Body of pancreas (tissue), 4 donors: Measurements from ENCODE around the gene NDUFB11. TPM values are rescaled to one million over a fixed set of nuclear protein-coding genes. Genes with fewer than 3 reads are reported as not detected.

Experiments used
- ATAC-seq: fragments of 150-250 bp; one replicate; pipeline ENCODE4 v1.9.1; 2016
- DNase-seq, 4 donors: peaks; one replicate each; pipeline ENCODE4 v3.0.0-alpha.2; 2019
- H3K27ac ChIP-seq, 4 donors: fragments of 200-600 bp; sonication (generic); 1 replicate in 3 of 4; 2 replicates in 1 of 4; pipeline versions ENCODE4 v1.5.1 to v1.6.1; 2016 to 2019; ENCODE audit warnings: mild to moderate bottlenecking in 1 of 4, mixed read lengths in 1 of 4, moderate library complexity in 1 of 4
- H3K27me3 ChIP-seq, 2 donors: fragments of 200-600 bp; sonication (generic); one replicate each; pipeline ENCODE4 v1.6.0; 2016; ENCODE audit warnings: mild to moderate bottlenecking in 1 of 2
- H3K36me3 ChIP-seq, 2 donors: fragments of 200-600 bp; sonication (generic); replicated peaks in 1 of 2; 2 replicates each; pipeline ENCODE4 v1.5.1; 2016; ENCODE audit warnings: low read depth in 2 of 2; ENCODE audit not compliant: insufficient read depth in 1 of 2
- H3K4me1 ChIP-seq: fragments of 200-600 bp; sonication (generic); one replicate; pipeline ENCODE4 v1.6.0; 2016
- H3K4me3 ChIP-seq, 2 donors: fragments of 200-600 bp; sonication (generic); 1 replicate in 1 of 2; 2 replicates in 1 of 2; pipeline ENCODE4 v1.5.1; 2016 to 2019
- H3K9me3 ChIP-seq, 3 donors: fragments of 200-600 bp; sonication (generic); 1 replicate in 2 of 3; 2 replicates in 1 of 3; pipeline ENCODE4 v1.5.1; 2016
- CTCF ChIP-seq, 7 experiments: fragments of 450-650 bp in 4 of 7; fragments of 200-600 bp in 3 of 7; sonication (generic) in 3 of 7; IDR thresholded peaks; one replicate each; pipeline ENCODE4 v1.5.1; 2016 to 2019; ENCODE audit warnings: antibody characterized with exemption in 7 of 7
- POLR2A ChIP-seq, 3 donors: fragments of 450-650 bp; IDR thresholded peaks; one replicate each; pipeline ENCODE4 v1.6.1; 2016; ENCODE audit warnings: antibody characterized with exemption in 3 of 3, mild to moderate bottlenecking in 2 of 3
- WGBS, 2 donors: methylation state at CpG; one replicate each; pipeline ENCODE4 v1.1.5; 2017; 5-methylcytosine and 5-hydroxymethylcytosine counted together
- intact Hi-C: fragments of 100-400 bp; cut with DNase I; formaldehyde crosslinking; loops from one replicate; pipeline ENCODE4 v1.15.1; 2023
- total RNA-seq, 2 donors: library from RNA; depleted of rRNA; stranded (reverse); fragments of >200 nt; gene quantifications; one replicate each; pipeline ENCODE4 v1.1.0, GENCODE V29; 2016

The NDUFB11 gene
- total RNA-seq, 2 donors from 2014 or later: 66.7 to 80.1 TPM

- DNase-seq: no peak
Measured at GRCh38 chrX:47179928-47180255, 35.4 kb upstream of the NDUFB11 start.

GRCh38 chrX:47179221-47179927 is 34.9 kb upstream of the NDUFB11 start:
- WGBS, 2 donors: 73 to 77% methylated on average over 3 to 7 of the region's 14 CpGs
- intact Hi-C loops: no loop called here
- TF ChIP-seq POLR2A (IDR thresholded peaks at IDR 0.05) (no peak), CTCF (IDR thresholded peaks at IDR 0.05) (no peak)
- H3K4me3 ChIP-seq: no peak overlapping the region
- H3K9me3 ChIP-seq: no peaks in the 10 kb centered on the region
- DNase-seq (no peak), ATAC-seq (no peak)
- H3K4me1 ChIP-seq: no peaks in the 10 kb centered on the region
- H3K36me3 ChIP-seq: peaks cover 0 to 12% of the 10 kb centered on the region in 2 donors
- H3K27me3 ChIP-seq: no peaks in the 10 kb centered on the region
- no peak overlapping the region for H3K27ac ChIP-seq

More at GRCh38 chrX:47179928-47180255, 35.4 kb upstream of the NDUFB11 start:
- Histone ChIP-seq H3K36me3 (peaks cover 0 to 12% of the 10 kb centered on the region in 2 donors), H3K4me1 (no peaks in the 10 kb centered on the region), H3K9me3 (no peaks in the 10 kb centered on the region), H3K27me3 (no peaks in the 10 kb centered on the region), H3K27ac (no peak overlapping the region), H3K4me3 (no peak overlapping the region)
- intact Hi-C loops: loop anchor here (10.0 kb wide), 2 partner anchors 195 to 345 kb away; partner anchors contain the start of gene ZNF157
- no peak for ATAC-seq
- 100% methylated on average over 2 of the region's 18 CpGs; no CpG with 5 or more reads in 1 of the 2 donors for WGBS, 2 donors
- TF ChIP-seq POLR2A (IDR thresholded peaks at IDR 0.05) (no peak), CTCF (IDR thresholded peaks at IDR 0.05) (no peak)

- TF ChIP-seq CTCF (IDR thresholded peaks at IDR 0.05) (no peak), POLR2A (IDR thresholded peaks at IDR 0.05) (no peak)
Measured at GRCh38 chrX:47178337-47178736, 33.8 kb upstream of the NDUFB11 start.

GRCh38 chrX:47177079-47177478 is 32.6 kb upstream of the NDUFB11 start:
- no peak overlapping the region for H3K27ac ChIP-seq

More at GRCh38 chrX:47178337-47178736, 33.8 kb upstream of the NDUFB11 start:
- no peak overlapping the region for H3K27ac ChIP-seq
- H3K27me3 ChIP-seq: no peaks in the 10 kb centered on the region
- H3K36me3 ChIP-seq: peaks cover 0 to 12% of the 10 kb centered on the region in 2 donors
- DNase-seq (no peak), ATAC-seq (no peak)
- 90% methylated on average over 4 to 5 of the region's 5 CpGs for WGBS, 2 donors
- intact Hi-C loops: no loop called here
- H3K9me3 ChIP-seq: no peaks in the 10 kb centered on the region
- H3K4me1 ChIP-seq: no peaks in the 10 kb centered on the region
- H3K4me3 ChIP-seq: no peak overlapping the region

More at GRCh38 chrX:47177079-47177478, 32.6 kb upstream of the NDUFB11 start:
- 87% methylated on average over 2 of the region's 2 CpGs; no CpG with 5 or more reads in 1 of the 2 donors for WGBS, 2 donors
- no peaks in the 10 kb centered on the region for H3K4me1 ChIP-seq
- H3K27me3 ChIP-seq: no peaks in the 10 kb centered on the region
- ATAC-seq: no peak
- intact Hi-C loops: no loop called here
- H3K4me3 ChIP-seq: no peak overlapping the region
- peaks cover 0 to 6% of the 10 kb centered on the region in 2 donors for H3K36me3 ChIP-seq
- no peak for DNase-seq
- TF ChIP-seq CTCF (IDR thresholded peaks at IDR 0.05) (no peak), POLR2A (IDR thresholded peaks at IDR 0.05) (no peak)
- no peaks in the 10 kb centered on the region for H3K9me3 ChIP-seq
